ENCODE measurements around the gene TBATA.

The TBATA gene

DNA sequence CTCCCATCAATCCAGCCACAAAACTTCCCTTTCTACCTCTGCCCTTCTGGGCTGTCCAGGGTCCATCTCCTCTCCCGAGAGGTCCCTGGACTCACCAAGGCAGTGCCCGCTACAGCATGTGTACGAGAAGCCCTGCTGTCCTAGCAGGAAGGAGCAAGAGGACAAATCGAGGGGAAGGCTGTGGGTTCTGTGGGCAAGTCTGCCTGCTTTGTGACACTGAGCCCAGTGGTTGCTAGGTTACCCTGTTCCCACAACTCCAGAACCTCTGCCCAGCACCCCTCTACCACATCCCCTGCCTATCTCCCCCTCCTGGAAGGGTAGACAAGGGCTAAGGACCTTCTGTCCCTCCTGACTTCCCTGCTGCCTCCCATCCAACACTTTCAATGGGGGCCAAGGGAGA lies at the start of gene TBATA:
TSS of gene TBATA (minus strand) at position 188 of the 400 bp plus-strand sequence. CDS start 1,998 bp downstream, outside the sequence.
- no peak for DNase-seq (ENCODE audit: low read depth in 1 of 2, low spot score in 1 of 2)

DNA sequence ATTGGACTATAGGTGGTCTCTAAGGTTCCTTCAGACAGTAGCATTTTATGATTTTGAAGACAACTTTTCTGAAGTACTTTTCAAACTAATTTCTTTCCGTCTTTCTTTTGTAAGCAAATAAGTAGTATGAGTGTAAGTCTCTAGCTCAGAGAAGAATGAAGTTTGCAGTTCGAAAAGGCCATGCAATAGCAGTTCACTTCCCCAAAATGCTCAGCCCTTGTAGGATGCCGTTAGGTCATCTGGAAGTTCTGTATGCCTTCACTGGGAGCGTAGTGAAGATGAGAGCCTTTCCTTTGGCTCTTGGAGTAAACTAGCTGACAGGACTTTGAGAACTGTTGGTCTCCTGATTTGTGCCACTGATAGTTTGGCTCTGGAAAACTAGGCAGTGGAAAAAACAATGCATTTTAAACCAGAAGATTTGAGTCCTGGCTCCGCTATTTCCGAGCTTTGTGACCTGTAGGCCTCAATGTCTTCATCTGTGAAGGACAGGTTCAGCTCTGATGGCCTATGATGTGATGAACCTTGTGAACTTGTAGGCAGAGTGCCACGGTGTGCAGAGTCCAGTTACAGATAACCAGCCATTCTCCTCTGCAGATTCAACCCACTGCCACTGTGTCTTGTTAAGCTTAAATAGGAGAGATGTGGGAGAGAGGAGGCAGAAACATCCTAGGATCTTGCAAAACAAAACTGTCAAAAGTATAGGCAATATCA lies 49.4 kb upstream of the TBATA start:
- no peak for DNase-seq (ENCODE audit: low read depth in 1 of 2, low spot score in 1 of 2)

DNA sequence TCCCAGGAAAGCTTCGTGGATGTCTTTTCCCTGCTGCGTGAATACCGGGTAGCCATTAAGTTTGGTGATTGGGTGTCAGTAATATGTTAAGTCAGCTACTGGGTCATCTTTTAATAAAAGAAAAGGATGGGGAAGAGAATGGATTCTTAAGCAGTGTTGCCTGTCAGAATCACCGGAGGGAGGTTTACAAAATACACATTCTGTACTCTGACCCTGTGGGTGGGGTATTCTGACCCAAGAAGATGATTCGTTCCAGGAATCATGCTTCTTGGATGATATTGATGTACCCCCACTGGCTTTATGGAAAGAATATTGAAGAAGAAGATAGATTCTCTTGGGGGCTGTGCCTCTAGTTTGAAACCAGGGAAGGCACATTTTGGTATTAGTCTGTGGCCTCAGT lies 48.8 kb upstream of the TBATA start:
- DNase-seq (ENCODE audit: low read depth in 1 of 2, low spot score in 1 of 2): no peak

GRCh38 chr10:70833601-70834000 lies 48.4 kb upstream of the TBATA start:
- DNase-seq (ENCODE audit: low read depth in 1 of 2, low spot score in 1 of 2): no peak

DNA sequence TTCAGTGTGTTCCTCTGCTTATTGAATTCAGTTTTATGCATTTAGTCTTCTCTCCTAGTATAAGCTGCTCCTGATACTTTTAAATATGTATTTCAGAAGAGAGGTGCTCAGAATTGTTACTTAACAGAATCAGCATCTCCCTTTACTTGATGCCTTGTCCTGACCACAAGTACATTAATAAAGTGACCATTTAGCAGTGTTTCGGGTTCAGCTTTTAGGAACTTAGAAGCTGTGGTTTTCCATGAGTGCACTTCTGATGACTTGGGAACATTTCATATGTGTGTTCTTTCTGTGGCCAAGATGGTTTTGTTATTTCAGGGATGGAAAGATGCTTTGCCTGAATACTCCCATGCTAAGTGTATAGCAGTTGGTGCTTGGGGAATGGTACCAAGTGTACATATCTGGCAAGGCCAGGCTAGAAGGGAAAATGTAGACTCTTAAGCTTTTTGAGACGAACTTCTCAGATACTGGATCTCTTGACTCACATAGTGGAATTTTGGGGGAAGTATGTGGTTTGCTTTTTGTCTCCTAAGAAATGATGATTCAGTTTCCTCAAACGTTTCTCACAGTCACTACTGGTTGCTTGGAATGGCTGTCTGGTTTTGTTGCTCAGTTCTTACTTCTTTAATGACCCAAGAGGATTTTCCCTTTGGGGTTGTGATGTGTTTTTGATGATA lies 47.8 kb upstream of the TBATA start:
- DNase-seq (ENCODE audit: low read depth in 1 of 2, low spot score in 1 of 2): no peak

- no peak for DNase-seq (ENCODE audit: low read depth in 1 of 2, low spot score in 1 of 2)
These were observed 47.0 kb upstream of the TBATA start for GRCh38 chr10:70832221-70832620.

DNA sequence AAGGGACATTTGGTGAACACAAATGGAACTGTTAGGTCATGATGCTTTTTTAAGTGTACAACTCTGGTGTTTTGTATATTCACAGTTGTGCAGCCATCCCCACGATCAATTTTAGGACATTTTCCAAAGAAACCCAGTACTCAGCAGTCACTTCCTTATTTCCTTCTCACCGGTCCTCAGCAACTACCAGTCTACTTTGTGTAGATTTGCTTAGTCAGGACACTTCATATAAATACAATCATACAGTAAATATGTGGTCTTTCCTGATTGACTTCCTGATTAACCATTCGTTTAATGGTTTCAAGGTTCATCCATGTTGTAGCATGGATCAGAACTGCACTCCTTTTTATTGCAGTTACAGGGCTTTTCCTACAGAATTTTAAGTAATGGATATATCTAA lies 45.0 kb upstream of the TBATA start:
- no peak for DNase-seq (ENCODE audit: low read depth in 1 of 2, low spot score in 1 of 2)

- DNase-seq (ENCODE audit: low read depth in 1 of 2, low spot score in 1 of 2): no peak
These were observed 44.4 kb upstream of the TBATA start for GRCh38 chr10:70829543-70829942.

DNA sequence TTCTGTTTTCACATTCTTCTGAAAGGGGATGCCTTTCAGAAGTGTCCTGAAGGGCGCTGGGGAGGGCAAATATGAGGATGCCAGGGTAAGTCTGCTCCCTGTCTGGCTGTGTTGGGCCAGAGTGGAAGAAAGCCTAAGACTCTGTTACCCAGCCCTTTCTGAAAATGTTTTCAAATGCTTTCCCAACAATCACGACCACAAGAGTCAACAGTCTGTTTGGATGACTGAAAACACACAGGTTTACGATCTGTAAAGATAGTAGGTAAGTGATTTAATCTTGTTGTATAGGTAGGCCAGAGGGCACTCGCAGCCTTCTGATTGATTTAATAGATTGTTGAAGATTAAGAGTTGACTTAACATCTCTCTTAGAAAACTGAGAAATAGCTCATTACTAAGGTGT lies 43.7 kb upstream of the TBATA start:
- no peak for DNase-seq (ENCODE audit: low read depth in 1 of 2, low spot score in 1 of 2)

DNA sequence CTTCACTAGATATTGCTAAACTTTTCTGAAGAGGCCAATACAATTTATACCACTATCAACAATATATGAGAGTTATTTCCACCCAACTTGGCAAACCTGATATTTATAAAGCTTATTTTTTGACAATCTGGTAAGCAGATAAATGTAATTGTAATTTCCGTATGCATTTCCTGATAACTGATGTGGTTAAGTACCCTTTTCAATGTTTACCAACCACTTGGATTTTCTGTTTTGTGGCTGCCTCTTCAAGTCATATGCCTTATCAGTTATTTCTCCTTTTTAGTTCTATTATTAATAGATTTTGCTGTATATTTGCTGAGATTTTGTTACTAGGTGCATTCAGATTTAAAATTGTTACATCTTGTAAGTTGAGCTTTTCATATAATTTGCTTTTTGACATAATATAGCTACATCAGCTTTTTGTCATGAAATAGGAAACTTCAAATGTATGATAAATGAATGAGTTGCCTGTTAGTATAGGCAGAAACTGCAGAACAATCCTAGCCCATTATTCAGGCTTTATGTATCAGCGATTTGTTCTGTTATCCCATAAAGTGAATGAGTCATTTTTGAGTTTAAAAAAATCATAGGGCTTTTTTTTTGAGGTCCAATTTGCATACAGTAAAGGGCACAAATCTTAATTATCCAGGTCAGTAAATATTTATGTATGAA lies 42.0 kb upstream of the TBATA start:
- no peak for DNase-seq (ENCODE audit: low read depth in 1 of 2, low spot score in 1 of 2)

GRCh38 chr10:70822076-70822820 lies 37.1 kb upstream of the TBATA start:
- DNase-seq (ENCODE audit: low read depth in 1 of 2, low spot score in 1 of 2): no peak

DNA sequence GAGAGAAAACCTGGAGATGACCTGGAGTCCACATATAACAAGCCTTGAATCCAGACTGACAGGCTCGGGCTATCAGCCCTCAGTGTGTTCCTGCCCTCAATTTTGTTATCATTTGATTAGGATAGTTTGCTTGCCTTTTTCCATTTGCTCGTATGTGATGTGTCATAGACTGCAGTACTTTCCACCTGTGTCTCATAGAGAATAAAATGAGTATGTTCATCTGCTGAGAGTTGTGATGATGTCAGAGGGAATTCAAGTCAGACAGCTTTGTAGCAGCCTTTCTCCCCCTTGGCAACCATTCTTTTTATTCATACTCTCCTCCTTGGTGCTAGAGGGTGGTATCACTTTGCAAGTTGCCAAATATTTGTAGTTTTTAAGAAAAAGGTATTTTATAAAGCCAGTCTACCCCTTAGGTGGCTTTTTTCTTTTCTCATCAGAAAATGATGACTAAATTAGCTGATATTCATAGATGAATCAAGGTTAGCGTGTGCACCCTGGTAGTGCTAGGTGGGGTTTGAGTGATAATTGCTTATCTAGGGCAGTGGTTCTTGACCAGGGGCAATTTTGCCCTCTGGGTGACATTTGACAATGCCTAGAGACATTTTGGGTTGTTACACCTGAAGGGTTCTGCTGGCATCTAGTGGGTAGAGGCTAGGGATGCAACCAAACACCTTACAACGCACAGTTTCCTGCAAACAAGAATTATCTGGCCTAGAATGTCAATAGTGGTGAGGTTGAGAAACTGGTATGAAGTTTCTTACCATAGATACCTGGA lies 36.0 kb upstream of the TBATA start:
- DNase-seq (ENCODE audit: low read depth in 1 of 2, low spot score in 1 of 2): no peak

- peak; percentile 7 to 28 for DNase-seq (ENCODE audit: low read depth in 1 of 2, low spot score in 1 of 2)
These were observed 31.2 kb upstream of the TBATA start for GRCh38 chr10:70816220-70816894.

DNA sequence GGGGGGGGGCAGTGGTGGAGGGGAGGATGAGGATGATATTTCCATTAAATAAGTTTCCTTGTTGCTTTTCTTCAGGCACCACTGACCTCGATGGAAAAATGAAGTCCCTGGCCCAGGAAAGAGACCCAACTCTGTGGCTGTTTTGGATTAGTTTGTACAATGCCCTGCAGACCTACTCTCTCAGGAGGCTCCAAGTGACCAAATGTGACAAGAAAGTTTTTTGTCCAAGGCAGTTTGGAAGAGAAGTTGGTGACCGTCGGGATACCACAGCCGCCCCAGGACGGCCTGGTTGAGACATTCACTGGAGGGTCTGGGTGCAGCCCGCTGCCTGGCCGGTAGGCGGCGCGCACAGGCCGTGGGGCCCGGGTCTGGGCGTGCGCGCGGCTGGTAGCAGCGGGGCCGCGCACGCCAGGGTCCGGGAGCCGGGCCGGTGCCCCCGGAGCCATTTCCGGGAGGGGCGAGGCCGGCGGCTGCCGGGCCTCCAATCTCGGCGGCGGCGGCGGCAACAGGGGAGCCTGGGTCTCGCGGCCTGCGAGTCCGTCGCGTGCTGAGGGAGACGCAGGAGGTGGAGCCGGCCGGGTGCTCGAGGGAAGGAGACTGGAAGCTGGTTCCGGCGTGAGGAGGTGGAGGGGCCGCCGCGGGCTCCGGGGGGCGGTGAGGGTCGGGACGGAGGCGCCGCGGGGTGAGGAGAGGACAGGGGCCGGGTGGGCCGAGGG lies 30.5 kb upstream of the TBATA start, which contains the start of gene SGPL1:
TSS of gene SGPL1 (plus strand) at position 445 of the 716 bp plus-strand sequence. CDS start 906 bp downstream, outside the sequence.
- DNase-seq (ENCODE audit: low read depth in 1 of 2, low spot score in 1 of 2): peak; percentile 72 to 83

DNA sequence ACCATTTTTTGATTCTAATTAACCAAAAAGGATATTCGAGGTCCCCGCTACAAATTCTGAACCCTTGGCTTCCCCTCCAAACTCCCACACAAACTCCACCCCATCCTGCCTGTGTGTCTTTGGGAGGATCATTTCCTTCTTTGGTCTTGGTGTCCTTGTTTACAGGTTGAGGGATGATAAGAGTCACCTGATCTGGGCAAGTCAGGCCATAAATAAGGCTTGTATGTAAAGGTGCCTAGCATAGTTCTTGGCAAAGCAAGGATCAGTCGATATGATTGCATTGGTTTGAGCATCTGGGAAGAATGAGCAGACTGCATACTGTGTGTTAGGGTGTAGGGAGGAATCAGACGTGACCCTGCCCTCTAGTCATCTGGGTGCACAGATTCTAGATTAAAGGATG lies 28.9 kb upstream of the TBATA start:
- DNase-seq (ENCODE audit: low read depth in 1 of 2, low spot score in 1 of 2): no peak

DNA sequence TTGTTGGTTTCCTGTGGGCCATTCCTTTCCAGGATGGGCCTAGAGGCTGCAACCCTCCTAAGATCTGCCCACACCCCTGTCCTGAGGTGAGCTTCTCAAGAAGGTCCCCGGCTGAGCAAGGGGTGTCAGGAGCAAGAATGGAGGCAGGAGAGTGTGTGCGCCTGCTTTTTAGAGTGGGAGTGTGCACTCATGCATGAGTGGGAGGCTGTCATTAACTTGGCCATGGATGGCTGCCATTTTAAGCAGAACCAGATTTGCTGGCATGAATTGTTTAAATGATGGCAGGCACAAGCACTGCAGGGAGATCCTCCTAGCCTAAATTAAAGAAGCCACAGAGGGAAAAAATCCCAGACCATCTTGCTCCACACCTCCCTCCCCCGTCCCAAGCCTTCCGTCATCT lies 27.6 kb upstream of the TBATA start:
- no peak for DNase-seq (ENCODE audit: low read depth in 1 of 2, low spot score in 1 of 2)

- DNase-seq (ENCODE audit: low read depth in 1 of 2, low spot score in 1 of 2): no peak
These were observed 26.7 kb upstream of the TBATA start for GRCh38 chr10:70811881-70812280.

DNA sequence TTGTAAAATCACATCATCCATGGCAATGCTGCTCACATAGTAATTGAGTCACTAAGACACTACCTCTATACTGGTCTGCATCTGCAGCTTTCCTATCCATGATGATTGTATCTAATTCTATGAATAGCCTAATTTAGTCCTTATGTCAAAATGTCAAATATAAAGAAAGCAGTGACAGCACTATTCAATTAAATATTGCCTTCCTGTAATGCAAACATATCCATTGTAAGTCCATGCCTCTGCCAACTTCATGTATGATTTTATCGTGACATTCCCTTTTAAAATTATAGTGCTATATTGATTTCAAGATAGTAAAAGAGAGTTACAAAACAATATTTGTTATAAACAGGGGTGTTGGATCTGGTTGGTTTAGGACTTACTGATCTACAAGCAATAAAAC lies 25.8 kb upstream of the TBATA start:
- no peak for DNase-seq (ENCODE audit: low read depth in 1 of 2, low spot score in 1 of 2)

DNA sequence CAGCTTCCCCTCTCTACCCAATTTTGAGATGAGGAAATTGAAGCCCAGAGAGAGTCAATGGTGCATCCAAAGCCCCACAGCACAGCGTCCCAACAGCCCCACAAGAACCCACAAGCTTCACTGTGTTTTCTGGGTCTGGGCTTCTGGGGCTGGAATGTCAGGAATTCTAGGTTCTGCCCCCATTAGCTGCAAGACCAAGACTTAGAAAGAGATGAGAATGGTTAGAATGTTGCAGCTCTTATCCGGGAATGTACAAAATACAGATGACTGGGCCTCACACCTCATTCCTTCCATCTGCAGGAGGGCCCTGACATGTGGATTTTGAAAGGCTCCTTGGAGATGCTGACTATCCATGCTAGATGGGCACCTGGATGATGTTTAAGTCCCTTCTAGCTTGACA lies 24.5 kb upstream of the TBATA start:
- no peak for DNase-seq (ENCODE audit: low read depth in 1 of 2, low spot score in 1 of 2)

Data from stimulated activated CD4-positive, alpha-beta T cell treated with anti-CD3 and anti-CD28 coated beads, Interleukin-15, amount 100 ng/mL, for 1 hour (primary cell).